Measurements from ENCODE around the gene KCNK3.

GRCh38 chr2:26733413-26733812 lies 40.9 kb downstream of the KCNK3 start:
- TF ChIP-seq, protein P1, sequence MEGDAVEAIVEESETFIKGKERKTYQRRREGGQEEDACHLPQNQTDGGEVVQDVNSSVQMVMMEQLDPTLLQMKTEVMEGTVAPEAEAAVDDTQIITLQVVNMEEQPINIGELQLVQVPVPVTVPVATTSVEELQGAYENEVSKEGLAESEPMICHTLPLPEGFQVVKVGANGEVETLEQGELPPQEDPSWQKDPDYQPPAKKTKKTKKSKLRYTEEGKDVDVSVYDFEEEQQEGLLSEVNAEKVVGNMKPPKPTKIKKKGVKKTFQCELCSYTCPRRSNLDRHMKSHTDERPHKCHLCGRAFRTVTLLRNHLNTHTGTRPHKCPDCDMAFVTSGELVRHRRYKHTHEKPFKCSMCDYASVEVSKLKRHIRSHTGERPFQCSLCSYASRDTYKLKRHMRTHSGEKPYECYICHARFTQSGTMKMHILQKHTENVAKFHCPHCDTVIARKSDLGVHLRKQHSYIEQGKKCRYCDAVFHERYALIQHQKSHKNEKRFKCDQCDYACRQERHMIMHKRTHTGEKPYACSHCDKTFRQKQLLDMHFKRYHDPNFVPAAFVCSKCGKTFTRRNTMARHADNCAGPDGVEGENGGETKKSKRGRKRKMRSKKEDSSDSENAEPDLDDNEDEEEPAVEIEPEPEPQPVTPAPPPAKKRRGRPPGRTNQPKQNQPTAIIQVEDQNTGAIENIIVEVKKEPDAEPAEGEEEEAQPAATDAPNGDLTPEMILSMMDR (IDR thresholded peaks at IDR 0.05): no peak
- no peak for TF ChIP-seq POLR2A (IDR thresholded peaks at IDR 0.05)
- no peak for TF ChIP-seq POLR2AphosphoS5 (IDR thresholded peaks at IDR 0.05)
- TF ChIP-seq EP300 (IDR thresholded peaks at IDR 0.05; ENCODE audit: low read depth): no peak
